SK-N-DZ (cell line): ENCODE data around the gene SYT14. TPM values are rescaled to one million over a fixed set of nuclear protein-coding genes. Genes with fewer than 3 reads are reported as not detected.
"Not testable (repeated sequence)": the region's sequence is repeated elsewhere in the genome, so short reads cannot be mapped to it uniquely, and the experiment has no call there.

Experiments used
- DNase-seq: peaks from one replicate; pipeline ENCODE4 v3.0.0-alpha.2; 2015; ENCODE audit warnings: low spot score
- polyA plus RNA-seq, 2 experiments: library from polyadenylated mRNA; depleted of rRNA; stranded (reverse); fragments of >200 nt; gene quantifications; 2 replicates each; pipeline ENCODE4 v1.2.3, GENCODE V29; 2014

SYT14 gene
- 4.2 and 6.8 TPM in 2 replicates for polyA plus RNA-seq (2014; cell fraction: cytosol; rRNA removed)
- 4.2 and 8.0 TPM in 2 replicates for polyA plus RNA-seq (2014; cell fraction: nucleus; rRNA removed)

DNA sequence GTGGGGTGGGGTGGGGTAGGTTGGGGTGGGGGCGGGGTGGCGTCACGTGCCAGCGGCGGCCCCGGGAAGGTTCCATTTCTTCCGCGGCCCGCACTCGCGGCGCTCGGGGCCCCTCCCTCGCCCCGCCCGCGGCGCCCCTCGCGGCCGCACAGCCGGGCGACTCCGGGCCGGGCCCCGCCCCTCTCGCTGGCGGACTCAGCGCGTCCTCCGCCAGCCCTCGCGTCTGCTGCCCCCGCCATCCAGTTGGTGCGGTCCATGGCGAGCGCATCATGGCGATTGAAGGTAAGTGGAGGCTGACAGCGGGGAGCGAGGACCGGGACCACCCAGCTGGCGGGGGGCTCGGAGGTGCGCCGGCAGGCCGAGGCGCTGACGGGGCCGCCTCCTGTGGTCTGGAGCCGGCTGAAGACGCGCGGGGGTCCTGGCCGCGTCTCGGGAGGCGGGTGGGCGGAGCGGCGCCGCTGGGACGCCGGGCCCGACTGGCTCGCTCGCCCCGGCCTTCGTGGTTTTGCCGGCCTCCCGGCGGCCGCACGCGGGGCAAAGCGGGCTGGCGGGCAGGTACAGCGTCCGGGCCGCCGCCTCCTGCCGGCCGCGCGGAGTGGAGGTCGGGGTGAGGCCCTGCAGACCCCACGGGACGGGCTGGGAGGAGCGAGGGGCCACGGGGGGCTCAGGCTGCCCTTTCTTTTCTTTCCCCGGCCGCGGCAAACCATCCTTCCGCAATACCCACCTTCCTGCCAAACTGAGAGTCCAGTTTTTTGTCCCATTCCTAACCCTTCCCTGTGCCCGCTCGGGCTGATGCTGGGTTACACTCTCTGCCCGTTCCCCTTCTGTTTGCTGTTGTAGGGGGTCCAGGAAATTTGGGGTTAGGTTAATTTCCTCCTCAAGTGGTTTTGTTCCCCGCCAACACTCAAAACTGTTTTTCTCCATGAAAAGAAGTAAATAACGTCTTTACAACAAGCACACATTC lies at the start of gene SYT14:
TSS of gene SYT14 (plus strand) at position 222 of the 964 bp plus-strand sequence. CDS start at position 270, 48 bp downstream.
- peak; percentile 81 for DNase-seq

DNA sequence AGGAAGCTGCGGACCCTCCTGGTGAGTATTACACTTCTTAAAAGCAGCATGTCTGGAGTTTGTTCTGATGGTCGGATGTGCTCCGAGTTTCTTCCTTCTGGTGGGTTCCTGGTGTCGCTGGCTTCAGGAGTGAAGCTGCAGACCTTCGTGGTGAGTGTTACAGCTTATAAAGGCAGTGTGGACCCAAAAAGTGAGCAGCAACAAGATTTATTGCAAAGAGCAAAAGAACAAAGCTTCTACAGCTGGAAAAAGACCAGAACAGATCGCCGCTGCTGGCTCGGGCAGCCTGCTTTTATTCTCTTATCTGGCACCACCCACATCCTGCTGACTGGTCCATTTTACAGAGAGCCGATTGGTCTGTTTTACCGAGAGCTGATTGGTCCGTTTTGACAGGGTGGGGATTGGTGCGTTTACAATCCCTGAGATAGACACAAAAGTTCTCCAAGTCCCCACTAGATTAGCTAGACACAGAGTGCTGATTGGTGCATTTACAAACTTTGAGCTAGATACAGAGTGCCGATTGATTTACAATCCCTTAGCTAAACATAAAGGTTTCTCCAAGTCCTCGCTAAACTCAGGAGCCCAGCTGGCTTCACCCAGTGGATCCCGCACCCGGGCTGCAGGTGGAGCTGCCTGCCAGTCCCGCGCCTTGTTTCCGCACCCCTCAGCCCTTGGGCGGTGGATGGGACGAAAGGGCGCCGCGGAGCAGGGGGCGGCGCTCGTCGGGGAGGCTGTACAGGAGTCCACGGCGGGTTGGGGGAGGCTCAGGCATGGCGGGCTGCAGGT lies 49.5 kb upstream of the SYT14 start:
- not testable (repeated sequence) for DNase-seq

DNA sequence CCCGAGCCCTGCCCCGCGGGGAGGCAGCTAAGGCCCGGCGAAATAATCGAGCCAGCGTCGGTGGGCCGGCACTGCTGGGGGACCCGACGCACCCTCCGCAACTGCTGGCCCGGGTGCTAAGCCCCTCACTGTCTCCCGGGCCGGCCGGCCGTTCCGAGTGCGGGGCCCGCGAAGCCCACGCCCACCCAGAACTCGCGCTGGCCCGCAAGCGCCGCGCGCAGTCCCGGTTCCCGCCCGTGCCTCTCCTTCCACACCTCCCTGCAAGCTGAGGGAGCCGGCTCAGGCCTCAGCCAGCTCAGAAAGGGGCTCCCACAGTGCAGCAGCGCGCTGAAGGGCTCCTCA lies 49.0 kb upstream of the SYT14 start:
- DNase-seq: no peak

DNA sequence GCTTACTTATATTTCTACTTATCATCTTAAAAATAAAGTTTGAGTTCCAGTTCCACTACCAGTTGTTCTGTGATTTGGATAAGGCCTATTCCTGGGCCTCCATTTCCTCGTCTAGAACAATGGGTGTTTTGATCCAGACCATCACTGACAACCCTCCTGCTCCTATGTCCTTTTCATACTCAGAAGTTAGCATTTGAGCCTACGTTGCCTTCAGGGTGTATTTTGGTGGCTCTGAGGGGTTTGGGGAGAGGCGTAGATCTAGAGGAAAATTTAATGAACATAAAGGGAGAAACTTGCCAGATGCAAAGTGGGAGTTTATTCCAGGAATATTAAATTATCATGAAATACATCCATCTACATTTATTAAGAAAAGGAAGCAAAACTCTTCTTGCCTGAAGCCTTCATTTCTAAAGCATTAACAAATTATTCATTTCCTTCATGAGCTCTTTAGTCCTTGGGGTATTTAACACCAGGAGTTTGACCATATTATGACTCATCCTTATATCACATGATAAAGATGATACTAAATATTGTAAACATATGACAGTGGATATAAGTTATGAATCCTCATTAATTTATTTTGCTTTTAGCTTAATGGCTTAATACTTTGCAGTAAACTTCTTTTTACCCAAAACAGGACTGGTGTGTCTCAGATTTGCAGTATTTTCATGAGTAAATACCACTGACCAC lies 47.2 kb upstream of the SYT14 start:
- DNase-seq: no peak

DNA sequence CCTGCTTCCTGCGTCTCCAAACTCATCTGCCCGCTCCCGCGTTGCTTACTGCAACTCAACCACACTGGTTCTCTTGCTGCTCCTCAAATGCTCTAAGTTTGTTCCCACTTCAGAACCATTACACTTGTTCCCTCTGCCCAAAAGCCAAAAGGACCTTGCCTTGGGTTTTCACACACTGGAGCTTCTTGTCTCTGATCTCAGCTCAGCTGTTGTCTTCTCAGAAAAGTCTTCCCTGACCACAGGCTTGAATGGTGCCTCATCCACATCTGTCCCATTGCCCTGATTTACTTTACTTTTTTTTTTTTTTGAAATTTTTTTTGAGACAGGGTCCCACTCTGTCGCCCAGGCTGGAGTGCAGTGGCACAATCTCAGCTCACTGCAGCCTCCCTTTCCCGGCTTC lies 44.3 kb upstream of the SYT14 start:
- no peak for DNase-seq

DNA sequence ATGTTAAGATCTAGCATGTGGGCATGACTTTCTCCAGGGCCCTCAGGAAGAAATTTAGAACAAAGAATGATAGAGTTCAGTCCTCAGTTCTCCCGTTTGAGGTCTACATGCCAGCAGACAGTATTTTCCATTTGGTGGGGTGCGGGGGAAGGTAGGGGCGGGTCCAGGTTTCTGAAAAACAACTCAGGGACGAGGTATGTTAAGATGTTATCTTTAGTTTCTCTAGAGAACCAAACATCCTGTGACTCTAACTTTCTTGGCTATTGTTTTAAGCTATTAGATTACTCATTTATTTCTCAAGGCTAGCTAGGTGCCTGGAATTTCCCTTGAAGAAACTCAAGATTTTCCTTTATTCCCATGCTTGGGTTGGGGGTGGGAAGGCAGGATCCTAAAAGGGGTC lies 42.3 kb upstream of the SYT14 start:
- no peak for DNase-seq

DNA sequence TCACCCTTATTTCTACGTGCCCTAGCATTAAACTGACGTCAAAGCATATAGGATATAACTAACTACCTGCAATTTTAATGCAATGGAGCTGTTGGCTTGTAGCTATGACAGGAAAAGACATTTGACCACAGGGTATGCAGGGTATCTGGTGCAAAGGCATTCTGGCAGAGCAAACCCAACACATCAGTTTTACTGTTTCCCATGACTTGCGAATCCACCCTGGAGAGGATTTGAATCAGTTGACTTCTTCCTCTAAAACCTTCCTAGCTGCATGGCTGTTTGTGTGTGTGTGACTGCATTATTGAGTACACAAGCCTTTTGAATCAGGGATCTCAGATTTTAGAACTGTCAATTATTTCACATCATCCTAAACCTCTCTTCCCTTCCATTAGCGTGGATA lies 41.7 kb upstream of the SYT14 start:
- DNase-seq: no peak

DNA sequence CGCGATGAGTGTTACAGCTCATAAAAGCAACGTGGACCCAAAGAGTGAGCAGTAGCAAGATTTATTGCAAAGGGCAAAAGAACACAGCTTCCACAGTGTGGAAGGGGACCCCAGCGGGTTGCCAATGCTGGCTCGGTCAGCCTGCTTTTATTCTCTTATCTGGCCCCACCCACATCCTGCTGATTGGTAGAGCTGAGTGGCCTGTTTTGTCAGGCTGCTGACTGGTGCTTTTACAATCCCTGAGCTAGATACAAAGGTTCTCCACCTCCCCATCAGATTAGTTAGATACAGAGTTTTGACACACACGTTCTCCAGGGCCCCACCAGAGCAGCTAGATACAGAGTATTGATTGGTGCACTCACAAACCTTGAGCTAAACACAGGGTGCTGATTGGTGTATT lies 39.7 kb upstream of the SYT14 start:
- not testable (repeated sequence) for DNase-seq

DNA sequence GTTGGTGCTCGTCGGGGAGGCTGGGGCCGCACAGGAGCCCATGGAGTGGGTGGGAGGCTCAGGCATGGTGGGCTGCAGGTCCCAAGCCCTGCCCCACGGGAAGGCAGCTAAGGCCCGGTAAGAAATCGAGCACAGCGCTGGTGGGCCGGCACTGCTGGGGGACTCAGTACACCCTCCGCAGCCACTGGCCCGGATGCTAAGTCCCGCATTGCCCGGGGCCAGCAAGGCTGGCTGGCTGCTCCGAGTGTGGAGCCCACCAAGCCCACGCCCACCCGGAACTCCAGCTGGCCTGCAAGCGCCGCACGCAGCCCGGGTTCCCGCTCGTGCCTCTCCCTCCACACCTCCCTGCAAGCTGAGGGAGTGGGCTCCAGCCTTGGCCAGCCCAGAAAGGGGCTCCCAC lies 39.2 kb upstream of the SYT14 start:
- DNase-seq: not testable (repeated sequence)

DNA sequence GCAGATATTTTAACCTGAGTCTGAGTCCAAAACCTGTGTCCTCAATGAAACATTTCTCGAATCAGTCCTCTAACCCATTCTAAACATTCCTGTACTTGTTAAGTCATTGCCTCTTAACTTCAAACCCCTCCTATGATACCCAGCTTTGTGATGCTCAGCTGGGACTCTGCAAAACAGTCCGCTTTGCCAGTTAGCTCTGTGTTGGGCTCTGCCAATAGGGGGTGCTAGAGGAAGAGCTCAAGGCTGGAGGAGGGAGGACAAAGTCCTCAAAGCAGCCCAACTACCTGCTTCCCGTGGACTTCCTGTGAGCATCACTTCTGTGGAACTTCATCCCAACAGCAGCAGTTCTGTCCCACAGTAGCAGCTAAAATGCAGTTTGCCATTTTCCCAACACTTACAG lies 38.1 kb upstream of the SYT14 start:
- no peak for DNase-seq

DNA sequence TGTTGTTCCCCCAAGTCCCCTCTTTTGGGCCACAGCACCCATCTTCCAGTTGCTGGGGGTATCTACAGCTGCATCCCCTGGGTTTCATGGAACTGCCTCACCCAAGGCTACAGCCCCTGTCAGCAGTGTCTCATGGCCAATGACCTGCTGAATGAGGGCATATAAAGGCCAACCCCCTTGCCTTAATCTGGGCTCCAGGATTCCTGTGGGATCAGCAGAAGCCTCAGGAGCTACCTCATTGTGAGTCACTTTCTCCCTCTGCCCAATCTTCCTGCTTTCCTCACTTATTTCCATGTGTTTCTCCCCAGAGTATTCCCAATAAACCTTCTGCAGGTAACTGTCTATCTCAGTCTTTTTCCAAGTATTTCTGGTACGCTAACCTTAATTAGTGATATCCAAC lies 37.3 kb upstream of the SYT14 start:
- DNase-seq: no peak

DNA sequence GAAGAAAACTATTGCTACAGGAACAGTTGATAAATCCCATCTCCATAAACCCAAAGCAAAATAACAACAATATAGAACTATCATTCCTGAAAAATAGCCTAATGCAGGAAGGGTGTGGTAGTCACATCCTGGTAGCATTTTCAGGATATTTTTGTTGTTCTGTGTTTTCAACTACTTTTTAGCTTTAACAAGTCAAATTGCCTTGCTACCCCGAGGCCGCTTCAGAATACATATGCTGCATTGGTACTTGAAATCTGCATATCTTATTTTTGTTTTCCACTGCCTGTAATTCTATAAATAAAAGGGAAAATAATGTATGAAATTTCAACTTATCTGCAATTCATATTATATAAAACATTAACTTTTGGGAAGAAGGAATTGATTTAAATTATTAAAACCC lies 36.8 kb upstream of the SYT14 start:
- no peak for DNase-seq

DNA sequence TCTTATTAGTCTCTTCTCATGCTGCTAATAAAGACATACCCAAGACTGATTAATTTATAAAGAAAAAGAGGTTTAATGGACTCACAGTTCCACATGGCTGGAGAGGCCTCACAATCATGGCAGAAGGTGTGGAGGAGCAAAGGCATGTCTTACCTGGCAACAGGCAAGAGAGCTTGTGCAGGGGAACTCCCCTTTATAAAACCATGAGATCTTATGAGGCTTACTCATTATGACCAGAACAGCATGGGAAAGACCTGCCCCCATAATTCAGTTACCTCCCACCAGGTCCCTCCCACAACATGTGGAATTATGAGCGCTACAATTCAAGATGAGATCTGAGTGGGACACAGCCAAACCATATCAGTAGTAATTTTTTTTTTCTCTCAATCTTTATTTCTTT lies 33.2 kb upstream of the SYT14 start:
- not testable (repeated sequence) for DNase-seq

DNA sequence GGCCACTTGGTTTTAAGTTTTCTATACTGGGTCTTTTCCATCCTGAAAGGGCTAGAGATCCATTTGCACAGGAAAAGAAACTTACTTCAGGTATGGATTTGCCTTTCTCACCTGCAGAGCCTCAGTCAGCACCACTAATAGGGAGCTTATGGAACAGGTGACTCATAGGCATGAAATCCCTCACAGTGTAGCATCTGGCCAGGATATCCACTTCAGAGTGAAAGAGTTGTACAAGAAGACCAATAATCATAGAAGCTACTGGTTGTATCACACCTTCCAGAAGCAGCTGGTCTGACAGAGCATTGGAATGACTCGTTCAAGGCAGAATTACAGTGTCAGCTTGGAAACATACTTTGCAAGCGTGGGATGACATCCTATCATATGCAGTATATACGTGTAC lies 26.3 kb upstream of the SYT14 start:
- DNase-seq: no peak

DNA sequence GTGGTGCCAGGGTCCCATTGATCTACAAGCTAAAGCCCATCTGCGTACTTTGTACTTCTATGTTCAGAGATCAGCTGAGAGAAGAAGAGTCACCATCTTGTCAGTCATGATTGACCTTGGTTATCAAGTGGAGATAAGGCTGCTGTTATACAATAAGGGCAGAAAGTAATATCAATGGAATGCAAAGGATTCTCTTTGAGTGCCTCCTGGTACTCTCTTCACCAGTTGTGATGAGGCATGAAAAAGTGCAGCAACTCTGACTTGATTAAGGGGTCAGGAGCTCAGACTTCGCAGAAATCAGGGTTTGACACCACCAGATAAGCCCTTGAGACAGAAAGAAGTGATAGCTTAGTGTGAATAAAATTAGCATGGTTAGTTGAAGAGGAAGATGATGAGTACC lies 25.7 kb upstream of the SYT14 start:
- DNase-seq: no peak

DNA sequence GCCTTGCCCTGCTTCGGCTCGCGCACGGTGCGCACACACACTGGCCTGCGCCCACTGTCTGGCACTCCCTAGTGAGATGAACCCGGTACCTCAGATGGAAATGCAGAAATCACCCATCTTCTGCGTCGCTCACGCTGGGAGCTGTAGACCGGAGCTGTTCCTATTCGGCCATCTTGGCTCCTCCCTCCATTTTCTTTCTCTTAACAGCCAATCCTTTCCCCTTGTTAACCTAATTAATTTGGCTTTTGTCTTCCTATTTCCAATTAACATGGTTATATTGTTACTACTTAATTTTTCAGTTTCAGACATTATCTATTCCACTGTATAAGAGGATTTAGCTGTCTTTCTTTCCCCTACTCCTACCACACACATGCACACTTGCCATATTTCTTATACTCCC lies 18.4 kb upstream of the SYT14 start:
- DNase-seq: not testable (repeated sequence)

DNA sequence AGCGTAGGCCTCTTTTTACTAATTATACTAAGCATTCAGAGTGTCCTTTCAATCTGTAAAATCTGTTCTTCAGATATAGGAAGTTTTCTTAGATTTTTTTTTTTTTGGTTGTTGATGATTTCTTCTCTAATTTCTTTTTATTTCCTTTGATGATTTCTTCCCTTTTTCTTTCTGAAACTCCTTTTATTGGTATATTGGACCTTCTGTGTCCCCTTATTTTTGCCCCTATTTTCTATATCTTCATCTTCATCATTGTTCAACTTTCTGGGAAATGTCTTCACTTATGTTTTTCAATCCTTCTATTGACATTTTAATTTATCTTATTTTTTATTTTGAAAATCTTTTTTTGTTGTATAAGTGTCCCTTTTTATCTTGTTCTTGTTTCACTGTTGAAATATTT lies 17.2 kb upstream of the SYT14 start:
- DNase-seq: no peak

DNA sequence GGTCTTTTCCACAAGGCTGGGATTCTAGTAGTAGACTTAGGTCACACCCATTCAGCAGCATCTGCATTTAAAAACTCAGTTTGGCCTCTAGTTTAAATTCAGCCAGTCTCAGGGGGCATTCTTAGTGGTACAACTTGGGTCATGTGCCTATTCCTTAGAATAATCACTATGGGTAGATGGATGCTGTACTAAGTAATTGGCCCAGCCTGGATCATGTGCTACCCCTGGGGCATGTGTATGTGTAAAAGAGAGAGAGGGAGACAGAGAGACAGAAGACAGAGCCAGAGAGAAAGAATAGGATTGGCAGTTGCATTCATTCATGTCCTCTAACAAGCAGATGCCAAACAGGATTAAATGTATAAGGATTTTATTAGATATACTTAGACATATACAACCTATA lies 13.6 kb upstream of the SYT14 start:
- no peak for DNase-seq

DNA sequence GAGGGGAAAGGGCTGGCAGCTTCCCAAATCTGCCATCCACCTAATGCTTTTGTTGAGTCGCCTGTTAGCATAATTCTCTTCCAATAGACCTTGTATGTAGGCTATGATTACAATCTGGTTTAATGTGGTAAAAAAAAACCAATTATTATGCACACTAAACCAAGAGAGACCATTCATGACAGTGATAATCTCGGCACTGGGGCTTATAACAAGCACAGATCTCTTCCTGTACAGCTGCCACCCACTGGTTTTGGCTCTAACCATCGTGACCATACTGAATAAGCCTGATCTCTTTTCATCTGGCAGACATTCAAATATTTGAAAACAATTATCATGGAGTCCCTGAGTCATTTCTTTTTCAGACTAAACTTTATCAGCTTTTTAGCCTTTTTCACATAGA lies 12.0 kb upstream of the SYT14 start:
- DNase-seq: no peak

DNA sequence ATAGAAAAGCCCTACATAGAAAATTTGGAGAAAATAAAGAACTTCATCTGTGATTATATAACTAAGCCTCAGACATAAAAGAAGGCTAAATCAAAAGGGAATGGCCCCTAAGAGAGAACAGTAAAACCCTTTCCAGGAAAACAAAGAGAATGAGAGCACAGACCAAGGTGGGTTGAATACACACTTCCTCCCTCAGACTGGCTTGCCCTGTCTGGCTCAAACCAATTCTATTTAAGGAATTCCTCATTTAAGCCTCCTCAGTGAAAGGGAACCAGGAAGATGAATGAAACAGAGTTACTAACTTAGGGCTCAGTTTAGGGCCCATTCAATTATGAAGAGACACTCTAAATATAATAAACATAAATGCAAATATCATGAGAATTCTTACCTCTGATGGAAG lies 10.6 kb upstream of the SYT14 start:
- no peak for DNase-seq

DNA sequence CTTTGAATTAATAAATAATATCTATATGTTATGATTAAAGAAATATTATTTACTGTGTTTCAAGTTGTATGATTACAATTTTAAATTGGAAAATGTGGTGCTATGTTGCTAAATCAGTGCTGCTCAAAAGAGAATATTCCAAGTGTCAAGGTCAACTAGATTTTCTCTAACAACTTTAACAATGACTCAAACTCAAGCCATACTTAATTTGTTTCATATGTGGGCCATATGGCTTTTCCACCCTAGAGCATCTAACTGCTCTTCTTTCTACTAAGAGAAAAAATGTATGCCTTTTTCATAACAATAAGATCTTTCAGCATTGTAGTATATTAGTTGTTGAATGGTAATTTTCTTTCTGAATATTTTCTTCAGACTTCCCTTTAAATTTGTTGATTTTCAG lies 8.3 kb upstream of the SYT14 start:
- DNase-seq: no peak

DNA sequence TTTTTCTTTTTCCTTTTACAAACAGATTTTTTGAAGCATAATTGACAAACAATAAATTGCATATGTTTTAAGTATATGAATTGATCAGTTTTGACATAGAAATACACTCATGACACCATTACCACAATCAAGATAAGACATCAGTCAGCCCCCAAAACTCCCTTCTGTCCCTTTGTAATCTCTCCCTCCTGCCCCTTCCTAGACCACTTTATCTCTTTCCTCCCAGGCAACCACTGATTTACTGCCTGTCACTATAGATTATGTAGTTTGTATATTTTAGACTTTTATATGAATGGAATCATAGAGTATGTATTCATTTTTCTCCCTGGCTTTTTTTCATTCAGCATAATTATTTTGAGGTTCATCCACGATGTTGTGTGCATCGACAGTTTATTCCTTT lies 6.9 kb upstream of the SYT14 start:
- DNase-seq: peak; percentile 35
